ENCODE data around the gene NTSR1. TPM values are rescaled to one million over a fixed set of nuclear protein-coding genes. Genes with fewer than 3 reads are reported as not detected.

Gene NTSR1
- total RNA-seq, 1 experiment from 2014 or later, result 7.8 TPM

GRCh38 chr20:62690261-62690820 is 18.3 kb upstream of the NTSR1 start:
- no peak for ATAC-seq
- Histone ChIP-seq H3K79me2 (ENCODE audit: low read length) (no peaks in the 10 kb centered on the region), H3K4me3 (ENCODE audit: low read length) (no peak overlapping the region), H3K9me2 (replicated peaks; ENCODE audit: low read length) (no peaks in the 10 kb centered on the region), H3K36me3 (ENCODE audit: low read depth, low read length) (no peaks in the 10 kb centered on the region), H3K9ac (ENCODE audit: low read length) (no peak overlapping the region), H3K9me3 (ENCODE audit: low read length) (no peaks in the 10 kb centered on the region), H3K27ac (ENCODE audit: low read length) (no peak overlapping the region), H3K4me1 (ENCODE audit: insufficient read depth, low read length) (peaks cover 13% of the 10 kb centered on the region), H2AFZ (ENCODE audit: low read length) (no peak overlapping the region), H4K20me1 (ENCODE audit: low read length) (no peaks in the 10 kb centered on the region), H3K4me2 (ENCODE audit: low read length) (no peak overlapping the region), H3F3A (ENCODE audit: low read length, unreplicated experiment) (no peaks in the 10 kb centered on the region), H3K27me3 (ENCODE audit: low read length) (no peaks in the 10 kb centered on the region)
- ChIA-PET POLR2A (ENCODE audit: unreplicated experiment) (no interaction called here), CTCF (no interaction called here)
- intact Hi-C loops (cut with micrococcal nuclease), result no loop called here
- no TSS peak for BruUV-seq (replicated peaks)
- DNase-seq, result no peak
- TF ChIP-seq EZH2phosphoT487 (IDR thresholded peaks at IDR 0.05; ENCODE audit: borderline replicate concordance, low read length) (no peak), EZH2 (IDR thresholded peaks at IDR 0.05; ENCODE audit: low read length, unreplicated experiment) (no peak), CTCF (conservative IDR thresholded peaks at IDR 0.05; ENCODE audit: low read depth, low read length) (no peak)

GRCh38 chr20:62691487-62691886 is 17.1 kb upstream of the NTSR1 start:
- BruUV-seq (replicated peaks), result no TSS peak
- Histone ChIP-seq H3F3A (ENCODE audit: low read length, unreplicated experiment) (no peaks in the 10 kb centered on the region), H4K20me1 (ENCODE audit: low read length) (no peaks in the 10 kb centered on the region), H3K36me3 (ENCODE audit: low read depth, low read length) (no peaks in the 10 kb centered on the region), H3K9me2 (replicated peaks; ENCODE audit: low read length) (no peaks in the 10 kb centered on the region), H3K4me2 (ENCODE audit: low read length) (no peak overlapping the region), H3K79me2 (ENCODE audit: low read length) (no peaks in the 10 kb centered on the region), H3K9me3 (ENCODE audit: low read length) (no peaks in the 10 kb centered on the region), H3K9ac (ENCODE audit: low read length) (no peak overlapping the region), H2AFZ (ENCODE audit: low read length) (no peak overlapping the region), H3K4me1 (ENCODE audit: insufficient read depth, low read length) (peaks cover 3% of the 10 kb centered on the region; the same call in 1 of the 2 replicates), H3K27me3 (ENCODE audit: low read length) (no peaks in the 10 kb centered on the region), H3K4me3 (ENCODE audit: low read length) (no peak overlapping the region), H3K27ac (ENCODE audit: low read length) (no peak overlapping the region)
- intact Hi-C loops (cut with micrococcal nuclease), result no loop called here
- DNase-seq (no peak), ATAC-seq (no peak)
- ChIA-PET POLR2A (ENCODE audit: unreplicated experiment) (no interaction called here), CTCF (no interaction called here)
- TF ChIP-seq EZH2phosphoT487 (IDR thresholded peaks at IDR 0.05; ENCODE audit: borderline replicate concordance, low read length), result no peak

GRCh38 chr20:62692176-62692575 is 16.5 kb upstream of the NTSR1 start:
- ChIA-PET CTCF (no interaction called here), POLR2A (ENCODE audit: unreplicated experiment) (no interaction called here)
- intact Hi-C loops (cut with micrococcal nuclease), result no loop called here
- H3K4me3 ChIP-seq (ENCODE audit: low read length), result no peak overlapping the region
- H3K4me2 ChIP-seq (ENCODE audit: low read length), result no peak overlapping the region
- no peaks in the 10 kb centered on the region for H3K36me3 ChIP-seq (ENCODE audit: low read depth, low read length)
- no peaks in the 10 kb centered on the region for H4K20me1 ChIP-seq (ENCODE audit: low read length)
- ATAC-seq (no peak), DNase-seq (no peak)
- no peaks in the 10 kb centered on the region for H3K9me3 ChIP-seq (ENCODE audit: low read length)
- H3K27ac ChIP-seq (ENCODE audit: low read length), result no peak overlapping the region
- no peak for TF ChIP-seq EZH2phosphoT487 (IDR thresholded peaks at IDR 0.05; ENCODE audit: borderline replicate concordance, low read length)
- TF ChIP-seq CTCF (conservative IDR thresholded peaks at IDR 0.05; ENCODE audit: low read depth, low read length), result no peak
- TF ChIP-seq EZH2 (IDR thresholded peaks at IDR 0.05; ENCODE audit: low read length, unreplicated experiment), result no peak
- H3K79me2 ChIP-seq (ENCODE audit: low read length), result no peaks in the 10 kb centered on the region
- H3F3A ChIP-seq (ENCODE audit: low read length, unreplicated experiment), result no peaks in the 10 kb centered on the region
- no peaks in the 10 kb centered on the region for H3K4me1 ChIP-seq (ENCODE audit: insufficient read depth, low read length)
- H3K9ac ChIP-seq (ENCODE audit: low read length), result no peak overlapping the region
- no TSS peak for BruUV-seq (replicated peaks)
- no peaks in the 10 kb centered on the region for H3K9me2 ChIP-seq (replicated peaks; ENCODE audit: low read length)
- H2AFZ ChIP-seq (ENCODE audit: low read length), result no peak overlapping the region
- H3K27me3 ChIP-seq (ENCODE audit: low read length), result no peaks in the 10 kb centered on the region
